Activated CD4-positive, alpha-beta T cell treated with anti-CD3 and anti-CD28 coated beads, Interleukin-2, amount 10 ng/mL, durations not matched to agents 24 days and 14 days (primary cell): ENCODE measurements around the gene XPOT. TPM values are rescaled to one million over a fixed set of nuclear protein-coding genes. Genes with fewer than 3 reads are reported as not detected.

Source experiments
- DNase-seq: peaks from one replicate; pipeline ENCODE4 v3.0.0; 2022
- H3K27ac Mint-ChIP-seq: one replicate; pipeline ENCODE4 v1.8.0; 2022; ENCODE audit warnings: mild to moderate bottlenecking, mixed read lengths
- H3K27me3 Mint-ChIP-seq: one replicate; pipeline ENCODE4 v1.8.0; 2022; ENCODE audit warnings: mixed read lengths
- H3K36me3 Mint-ChIP-seq: one replicate; pipeline ENCODE4 v1.8.0; 2022; ENCODE audit warnings: low read depth, mild to moderate bottlenecking, mixed read lengths
- H3K4me1 Mint-ChIP-seq: one replicate; pipeline ENCODE4 v1.8.0; 2021; ENCODE audit warnings: mixed read lengths
- H3K4me3 Mint-ChIP-seq: one replicate; pipeline ENCODE4 v1.8.0; 2022; ENCODE audit warnings: mild to moderate bottlenecking, moderate library complexity, mixed read lengths
- H3K9me3 Mint-ChIP-seq: one replicate; pipeline ENCODE4 v1.8.0; 2021; ENCODE audit warnings: mixed read lengths
- intact Hi-C: fragments of 100-400 bp; cut with micrococcal nuclease; formaldehyde crosslinking; loops from one replicate; pipeline ENCODE4 v1.15.1; 2023
- total RNA-seq: library from RNA; stranded (reverse); gene quantifications from 2 replicates; pipeline ENCODE4 v1.2.3, GENCODE V29; 2022

The XPOT gene
- total RNA-seq, 1 donor from 2014 or later = 163 TPM

- peaks cover 8% of the 10 kb centered on the region for H3K36me3 Mint-ChIP-seq
- no peaks in the 10 kb centered on the region for H3K27me3 Mint-ChIP-seq
- H3K4me3 Mint-ChIP-seq = no peak overlapping the region
- DNase-seq = no peak
- no peaks in the 10 kb centered on the region for H3K9me3 Mint-ChIP-seq
- no peak overlapping the region for H3K27ac Mint-ChIP-seq
- peaks cover 20% of the 10 kb centered on the region for H3K4me1 Mint-ChIP-seq
- intact Hi-C loops = loop anchor here (10.0 kb wide), 1 partner anchor 1797 kb away; no protein-coding TSS in a partner anchor
These were observed 2.0 kb upstream of the XPOT start for GRCh38 chr12:64402181-64402580.

DNA sequence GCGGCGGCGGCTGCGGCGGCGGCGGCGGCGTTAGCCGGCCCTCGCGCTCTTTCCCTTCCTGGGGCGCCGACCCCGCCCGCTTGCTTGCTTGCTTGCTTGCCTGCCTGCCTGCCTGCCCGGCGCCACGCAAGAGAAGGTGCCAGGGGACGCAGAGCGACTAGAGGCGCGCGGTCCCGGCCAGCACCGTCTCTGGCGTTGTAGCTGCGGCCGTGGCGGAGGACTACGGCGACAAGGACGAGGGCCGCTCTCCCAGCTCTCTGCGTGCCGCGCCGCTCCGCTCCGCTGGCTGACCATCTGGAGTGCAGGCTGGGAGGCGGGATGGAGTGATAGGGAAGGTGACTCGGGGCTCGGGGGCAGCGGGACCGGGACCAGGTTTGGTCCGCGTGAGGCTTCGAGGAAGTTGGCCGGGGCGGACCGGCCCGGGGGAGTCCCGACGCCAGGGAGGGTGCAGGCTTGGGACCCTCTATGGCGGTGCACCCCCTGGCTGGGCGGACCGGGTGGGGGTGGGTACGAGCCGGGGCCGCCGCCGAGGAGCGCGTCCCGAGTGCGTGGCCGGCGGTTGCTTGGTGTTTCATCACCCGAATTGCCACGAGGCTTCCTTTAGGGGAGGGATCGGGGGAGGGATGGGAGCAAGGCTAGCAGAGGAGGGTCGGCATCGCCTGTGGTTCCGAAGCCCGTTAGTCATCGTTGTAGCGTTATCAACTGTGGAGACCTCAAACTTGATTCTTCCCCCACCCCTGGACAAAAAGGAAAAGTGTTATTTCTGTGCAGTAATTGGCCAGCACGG, 471 bp downstream of the XPOT start:
- DNase-seq = peak; percentile 87
- Mint-ChIP-seq H3K36me3 (peaks cover 12% of the 10 kb centered on the region), H3K27ac (peak overlapping the region; percentile 100), H3K9me3 (no peaks in the 10 kb centered on the region), H3K4me3 (peak overlapping the region; percentile 99), H3K27me3 (no peaks in the 10 kb centered on the region), H3K4me1 (peaks cover 29% of the 10 kb centered on the region)
- intact Hi-C loops = loop anchor here (1.0 to 10.0 kb wide), 6 partner anchors 20 to 1800 kb away; partner anchors contain the start of genes GNS, KICS2, RXYLT1 and TBK1

DNA sequence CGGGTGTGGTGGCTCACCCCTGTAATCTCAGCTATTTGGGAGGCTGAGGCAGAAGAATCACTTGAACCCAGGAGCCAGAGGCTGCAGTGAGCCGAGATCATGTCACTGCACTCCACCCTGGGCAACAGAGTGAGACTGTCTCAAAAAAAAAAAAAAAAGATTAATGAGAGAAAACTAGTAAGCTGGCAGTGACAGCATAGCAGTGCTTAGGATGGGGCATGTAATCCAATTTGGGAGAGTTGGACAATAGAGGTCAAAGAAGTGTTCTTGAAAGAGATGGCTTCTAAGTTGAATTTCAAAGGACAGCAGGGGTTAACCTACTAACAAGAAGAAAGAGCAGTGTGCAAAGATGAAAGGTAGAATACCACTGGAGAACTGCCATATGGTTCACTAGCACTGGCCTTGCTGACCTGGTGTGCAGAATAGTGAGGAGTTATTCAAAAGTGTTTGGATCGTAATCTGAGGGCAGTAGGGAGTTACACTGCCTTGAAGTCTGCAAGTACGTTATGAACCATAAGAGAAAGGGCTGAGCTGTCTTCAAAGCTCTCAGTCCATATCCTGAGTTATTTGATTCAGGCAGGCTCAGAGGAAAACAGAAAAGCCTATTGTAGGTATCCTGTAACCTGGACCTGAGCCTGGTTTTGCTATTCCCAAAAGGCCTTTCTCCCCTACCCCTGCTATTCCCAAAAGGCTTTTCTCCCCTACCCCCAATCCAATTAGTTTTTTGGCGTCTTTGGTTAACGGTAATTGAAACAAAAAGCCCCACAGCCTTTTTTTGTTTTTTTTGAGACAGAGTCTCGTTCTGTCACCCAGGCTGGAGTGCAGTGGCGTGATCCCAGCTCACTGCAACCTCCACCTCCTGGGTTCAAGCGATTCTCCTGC, 3.4 kb downstream of the XPOT start:
- Mint-ChIP-seq H3K9me3 (no peaks in the 10 kb centered on the region), H3K27me3 (no peaks in the 10 kb centered on the region), H3K36me3 (peaks cover 33% of the 10 kb centered on the region), H3K4me1 (peaks cover 33% of the 10 kb centered on the region), H3K4me3 (no peak overlapping the region), H3K27ac (peak overlapping the region; percentile 9)
- intact Hi-C loops = loop anchor here (10.0 kb wide), 1 partner anchor 1803 kb away; no protein-coding TSS in a partner anchor
- DNase-seq = no peak

GRCh38 chr12:64411427-64411826, 7.2 kb downstream of the XPOT start:
- intact Hi-C loops = no loop called here
- H3K9me3 Mint-ChIP-seq = no peaks in the 10 kb centered on the region
- peaks cover 51% of the 10 kb centered on the region for H3K36me3 Mint-ChIP-seq
- peaks cover 33% of the 10 kb centered on the region for H3K4me1 Mint-ChIP-seq
- H3K27ac Mint-ChIP-seq = no peak overlapping the region
- DNase-seq = no peak
- no peak overlapping the region for H3K4me3 Mint-ChIP-seq
- no peaks in the 10 kb centered on the region for H3K27me3 Mint-ChIP-seq

DNA sequence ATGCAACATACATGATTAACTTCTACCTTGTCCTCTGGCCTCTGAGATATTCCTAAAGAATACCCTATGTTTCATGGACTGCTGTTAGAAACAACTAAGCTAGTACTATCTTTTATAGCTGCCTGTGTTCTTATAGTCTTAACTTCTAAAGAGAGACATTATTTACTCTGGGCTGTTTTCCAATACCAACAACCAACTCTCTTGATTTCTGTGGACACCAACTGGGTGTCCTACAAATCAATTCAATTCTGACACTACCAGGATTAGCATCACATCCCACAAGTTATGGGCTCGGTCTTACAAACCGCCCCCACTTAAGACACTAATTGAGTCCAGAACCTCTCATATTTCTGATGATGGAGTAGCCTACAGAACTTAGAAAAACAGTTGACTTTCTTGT, 8.3 kb downstream of the XPOT start:
- peaks cover 56% of the 10 kb centered on the region for H3K36me3 Mint-ChIP-seq

DNA sequence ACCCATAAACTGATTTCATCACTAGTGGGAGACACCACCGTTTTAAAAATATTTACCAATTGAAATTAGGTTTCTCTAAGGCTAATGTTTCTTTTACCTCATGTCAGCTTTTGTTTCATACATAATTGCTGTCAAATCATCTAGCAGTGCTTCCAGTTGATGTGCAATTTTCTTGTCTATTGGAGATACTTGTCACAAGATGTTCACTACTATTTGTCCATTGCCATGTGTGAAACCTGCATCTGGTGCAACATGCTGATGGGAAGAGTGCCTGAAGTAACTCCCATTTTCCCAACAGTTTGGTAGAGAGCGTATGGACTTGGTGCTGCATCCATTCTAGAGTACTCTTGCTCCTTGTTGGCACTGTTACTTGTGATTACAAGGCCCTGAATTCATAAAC, 9.7 kb downstream of the XPOT start:
- peaks cover 64% of the 10 kb centered on the region for H3K36me3 Mint-ChIP-seq
- peaks cover 29% of the 10 kb centered on the region for H3K4me1 Mint-ChIP-seq
- intact Hi-C loops = no loop called here
- DNase-seq = no peak
- no peaks in the 10 kb centered on the region for H3K27me3 Mint-ChIP-seq
- no peak overlapping the region for H3K4me3 Mint-ChIP-seq
- H3K27ac Mint-ChIP-seq = no peak overlapping the region
- no peaks in the 10 kb centered on the region for H3K9me3 Mint-ChIP-seq

More for the DNA sequence above, 8.3 kb downstream of the XPOT start:
- no peaks in the 10 kb centered on the region for H3K27me3 Mint-ChIP-seq
- H3K9me3 Mint-ChIP-seq = no peaks in the 10 kb centered on the region
- DNase-seq = no peak
- intact Hi-C loops = no loop called here
- peaks cover 27% of the 10 kb centered on the region for H3K4me1 Mint-ChIP-seq
- no peak overlapping the region for H3K27ac Mint-ChIP-seq
- H3K4me3 Mint-ChIP-seq = no peak overlapping the region

DNA sequence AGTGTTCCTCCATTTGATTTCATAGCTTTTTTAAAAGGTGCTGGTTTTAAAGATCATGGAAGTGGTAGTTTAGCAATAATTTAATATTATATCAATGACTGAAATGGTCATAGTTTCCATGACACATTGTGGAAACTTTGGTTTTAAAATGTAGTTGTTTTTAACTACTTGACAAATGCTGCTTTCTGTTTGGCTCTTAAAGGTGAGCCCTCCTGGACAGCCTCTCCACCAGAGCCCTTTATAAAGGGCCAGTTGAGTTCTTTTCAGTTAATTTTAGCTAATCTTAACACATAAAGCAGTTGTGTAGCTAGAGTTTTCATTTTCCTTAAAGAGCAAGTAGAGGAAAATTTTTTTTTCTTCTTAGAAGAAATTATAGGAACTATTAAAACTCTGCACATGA, 14.0 kb downstream of the XPOT start:
- Mint-ChIP-seq H3K4me3 (no peak overlapping the region), H3K27me3 (no peaks in the 10 kb centered on the region), H3K36me3 (peaks cover 68% of the 10 kb centered on the region), H3K4me1 (peaks cover 20% of the 10 kb centered on the region), H3K9me3 (no peaks in the 10 kb centered on the region), H3K27ac (peak overlapping the region; percentile 56)
- no peak for DNase-seq
- intact Hi-C loops = loop anchor here (5.0 kb wide), 1 partner anchor 74 kb away; no protein-coding TSS in a partner anchor

DNA sequence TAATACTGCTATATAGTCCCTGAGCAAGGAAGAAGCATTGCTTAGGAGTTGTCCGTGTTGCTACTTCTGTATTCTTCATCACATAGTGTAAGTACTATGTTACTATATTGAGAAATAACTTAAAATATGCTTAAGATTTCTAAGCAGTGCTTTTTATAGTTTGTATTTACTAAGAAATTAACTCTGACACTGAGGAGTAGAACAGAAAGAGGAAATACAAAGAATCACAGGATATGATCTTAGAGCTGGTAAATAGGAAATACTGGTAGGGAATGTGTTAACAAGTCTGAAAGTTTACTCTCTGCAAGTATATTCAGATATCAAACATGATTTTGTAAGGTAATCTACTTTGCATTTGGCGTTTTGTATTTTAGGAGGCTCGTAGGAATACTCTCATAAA, 15.5 kb downstream of the XPOT start:
- H3K4me1 Mint-ChIP-seq = peaks cover 20% of the 10 kb centered on the region
- DNase-seq = no peak
- peak overlapping the region; percentile 63 for H3K27ac Mint-ChIP-seq
- intact Hi-C loops = loop anchor here (5.0 kb wide), 1 partner anchor 73 kb away; no protein-coding TSS in a partner anchor
- no peaks in the 10 kb centered on the region for H3K9me3 Mint-ChIP-seq
- peaks cover 71% of the 10 kb centered on the region for H3K36me3 Mint-ChIP-seq
- no peaks in the 10 kb centered on the region for H3K27me3 Mint-ChIP-seq
- no peak overlapping the region for H3K4me3 Mint-ChIP-seq

GRCh38 chr12:64427988-64428387, 23.8 kb downstream of the XPOT start:
- H3K36me3 Mint-ChIP-seq = peaks cover 84% of the 10 kb centered on the region
- H3K27me3 Mint-ChIP-seq = no peaks in the 10 kb centered on the region
- no peak overlapping the region for H3K4me3 Mint-ChIP-seq
- H3K27ac Mint-ChIP-seq = no peak overlapping the region
- peaks cover 1% of the 10 kb centered on the region for H3K4me1 Mint-ChIP-seq
- DNase-seq = no peak
- H3K9me3 Mint-ChIP-seq = no peaks in the 10 kb centered on the region
- intact Hi-C loops = no loop called here

GRCh38 chr12:64428956-64429355, 24.8 kb downstream of the XPOT start:
- DNase-seq = no peak
- Mint-ChIP-seq H3K4me1 (peaks cover 3% of the 10 kb centered on the region), H3K36me3 (peaks cover 82% of the 10 kb centered on the region), H3K27ac (no peak overlapping the region), H3K9me3 (no peaks in the 10 kb centered on the region), H3K27me3 (no peaks in the 10 kb centered on the region), H3K4me3 (no peak overlapping the region)
- intact Hi-C loops = no loop called here

GRCh38 chr12:64430886-64431285, 26.7 kb downstream of the XPOT start:
- H3K9me3 Mint-ChIP-seq = no peaks in the 10 kb centered on the region
- DNase-seq = no peak
- peaks cover 80% of the 10 kb centered on the region for H3K36me3 Mint-ChIP-seq
- no peaks in the 10 kb centered on the region for H3K27me3 Mint-ChIP-seq
- intact Hi-C loops = no loop called here
- peaks cover 3% of the 10 kb centered on the region for H3K4me1 Mint-ChIP-seq
- no peak overlapping the region for H3K27ac Mint-ChIP-seq
- H3K4me3 Mint-ChIP-seq = no peak overlapping the region

- no peak overlapping the region for H3K27ac Mint-ChIP-seq
- H3K9me3 Mint-ChIP-seq = no peaks in the 10 kb centered on the region
- H3K27me3 Mint-ChIP-seq = no peaks in the 10 kb centered on the region
- intact Hi-C loops = no loop called here
- H3K36me3 Mint-ChIP-seq = peaks cover 75% of the 10 kb centered on the region
- H3K4me3 Mint-ChIP-seq = no peak overlapping the region
- H3K4me1 Mint-ChIP-seq = peaks cover 3% of the 10 kb centered on the region
- no peak for DNase-seq
These were observed 27.6 kb downstream of the XPOT start for GRCh38 chr12:64431791-64432190.

DNA sequence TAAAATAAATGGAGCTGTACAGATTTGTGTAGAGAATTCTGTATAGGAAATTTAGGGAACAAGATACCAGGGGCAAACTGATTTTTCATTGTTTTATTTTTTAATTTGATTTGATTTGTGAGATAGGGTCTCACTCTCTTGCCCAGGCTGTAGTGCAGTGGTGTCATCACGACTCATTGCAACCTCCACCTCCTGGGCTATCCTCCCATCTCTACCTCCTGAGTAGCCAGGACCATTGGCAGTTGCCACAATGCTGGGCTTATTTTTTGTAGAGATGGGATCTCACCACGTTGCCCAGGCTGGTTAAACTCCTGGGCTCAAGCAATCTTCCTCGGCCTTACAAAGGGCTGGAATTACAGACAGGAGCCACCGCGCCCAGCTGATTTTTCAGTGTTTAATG, 29.7 kb downstream of the XPOT start:
- H3K4me3 Mint-ChIP-seq = no peak overlapping the region

DNA sequence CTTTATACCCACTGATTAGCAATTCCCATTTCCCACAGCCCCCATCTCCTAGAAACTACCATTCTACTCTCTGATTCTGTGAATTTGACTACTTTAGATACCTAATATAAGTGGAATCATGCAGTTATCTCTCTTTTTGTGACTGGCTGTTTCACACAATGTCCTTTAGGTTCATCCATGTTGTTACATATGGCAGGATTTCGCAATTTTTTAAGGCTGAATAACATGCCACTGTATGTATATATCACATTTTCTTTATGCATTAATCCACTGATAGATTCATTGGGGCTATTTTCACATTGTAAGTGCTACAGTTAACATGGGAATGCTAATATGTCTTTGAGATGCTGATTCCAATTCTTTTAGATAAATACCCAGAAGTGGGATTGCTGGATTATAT, 35.9 kb downstream of the XPOT start:
- Mint-ChIP-seq H3K4me1 (peaks cover 2% of the 10 kb centered on the region), H3K27me3 (no peaks in the 10 kb centered on the region), H3K4me3 (no peak overlapping the region), H3K36me3 (peaks cover 59% of the 10 kb centered on the region), H3K9me3 (no peaks in the 10 kb centered on the region), H3K27ac (no peak overlapping the region)
- no peak for DNase-seq
- intact Hi-C loops = no loop called here

More for the DNA sequence above, 29.7 kb downstream of the XPOT start:
- intact Hi-C loops = no loop called here
- peaks cover 3% of the 10 kb centered on the region for H3K4me1 Mint-ChIP-seq
- H3K36me3 Mint-ChIP-seq = peaks cover 79% of the 10 kb centered on the region
- no peaks in the 10 kb centered on the region for H3K27me3 Mint-ChIP-seq
- DNase-seq = no peak
- H3K9me3 Mint-ChIP-seq = no peaks in the 10 kb centered on the region
- no peak overlapping the region for H3K27ac Mint-ChIP-seq
